ENCODE data around the gene HELQ. TPM values are rescaled to one million over a fixed set of nuclear protein-coding genes. Genes with fewer than 3 reads are reported as not detected.
"Not testable (repeated sequence)": the region's sequence is repeated elsewhere in the genome, so short reads cannot be mapped to it uniquely, and the experiment has no call there.

Gene HELQ
- total RNA-seq, result 10 to 100 TPM; 30.6 to 36.3 (median 34.9) TPM
- total RNA-seq (2013), result 41.8 TPM
- 22.2 to 64.0 (median 42.0) reads per million in 29 experiments for total RNA-seq

- Histone ChIP-seq H3K4me3 (ENCODE audit: control insufficient read depth in 1 of 2, extremely low read depth in 1 of 2, low read length in 1 of 2) (peak within 1 kb of the TSS; percentile 81 to 95), H3K9me3 (no peaks in the 10 kb centered on the region), H3K27ac (ENCODE audit: low read length) (peak within 1 kb of the TSS; percentile 96), H3K27me3 (replicated peaks in 1 of 2; ENCODE audit: control insufficient read depth in 2 of 2, extremely low read depth in 1 of 2, insufficient read depth in 2 of 2, low read length in 1 of 2) (no peaks in the 10 kb centered on the region), H3K36me3 (ENCODE audit: control insufficient read depth in 2 of 2, extremely low read depth in 1 of 2, insufficient read depth in 1 of 2, low read length in 1 of 2) (peaks cover 0 to 46% of the 10 kb centered on the region in 2 donors), H3K4me1 (ENCODE audit: control insufficient read depth in 1 of 2, extremely low read depth in 1 of 2, insufficient read depth in 2 of 2, low read length in 2 of 2) (peaks cover 15 to 17% of the 10 kb centered on the region in 2 experiments)
- peaks cover 48 to 63% (median 62%) of the 10 kb centered on the region in 3 donors for H3K4me1 Mint-ChIP-seq
- H3K36me3 Mint-ChIP-seq, result peaks cover 34% of the 10 kb centered on the region
- DNase-seq (peak; percentile 84 to 99 (median 96)), ATAC-seq (replicated peaks in 1 of 4) (peak; percentile 90 to 93 (median 92))
- peak within 1 kb of the TSS; percentile 100 for H3K27ac Mint-ChIP-seq
- H3K27me3 Mint-ChIP-seq, result no peaks in the 10 kb centered on the region
- WGBS (ENCODE audit: insufficient coverage), result 0% methylated on average over 38 of the region's 58 CpGs
- H3K9me3 Mint-ChIP-seq, result no peaks in the 10 kb centered on the region
- H3K4me3 Mint-ChIP-seq, result peak within 1 kb of the TSS; percentile 98 to 100 (median 100)
- CTCF ChIA-PET, result interaction anchor here (0.6 to 2.6 kb wide), 6 partner anchors 15 to 420 kb away, joined by 3 to 8 read pairs (median 4); partner anchors contain the start of genes ABRAXAS1 (in 1 of the 2) and COPS4 (in 1 of the 2)
- POLR2A ChIA-PET, result interaction anchor here (0.6 to 1.7 kb wide), 6 partner anchors 30 to 559 kb away, joined by 3 to 6 read pairs (median 4); partner anchors contain the start of genes ABRAXAS1 (in 1 of the 2), COPS4 (in 1 of the 2) and HPSE (in 1 of the 2)
These were observed at the start of gene HELQ, which contains the start of gene MRPS18C for GRCh38 chr4:83455281-83456183. TSS of gene HELQ (minus strand) at chr4:83455823. CDS start at chr4:83455693, 130 bp downstream. TSS of gene MRPS18C (plus strand) at chr4:83456058. CDS start at chr4:83456078, 20 bp downstream.

GRCh38 chr4:83504996-83505395 lies 49.4 kb upstream of the HELQ start:
- WGBS (ENCODE audit: insufficient coverage), result no CpG with 5 or more reads among the region's 10 CpGs
- Histone ChIP-seq H3K4me1 (ENCODE audit: control insufficient read depth in 1 of 2, extremely low read depth in 1 of 2, insufficient read depth in 2 of 2, low read length in 2 of 2) (peaks cover 3 to 14% of the 10 kb centered on the region in 2 experiments), H3K4me3 (ENCODE audit: control insufficient read depth in 1 of 2, extremely low read depth in 1 of 2, low read length in 1 of 2) (no peak overlapping the region), H3K36me3 (ENCODE audit: control insufficient read depth in 2 of 2, extremely low read depth in 1 of 2, insufficient read depth in 1 of 2, low read length in 1 of 2) (no peaks in the 10 kb centered on the region), H3K27me3 (replicated peaks in 1 of 2; ENCODE audit: control insufficient read depth in 2 of 2, extremely low read depth in 1 of 2, insufficient read depth in 2 of 2, low read length in 1 of 2) (no peaks in the 10 kb centered on the region), H3K9me3 (no peaks in the 10 kb centered on the region), H3K27ac (ENCODE audit: low read length) (peak overlapping the region; percentile 47)
- ChIA-PET POLR2A (interaction anchor here in 1 of 2 donors (0.7 kb wide), 1 partner anchor 249 kb away, joined by 3 read pairs; no protein-coding TSS in a partner anchor), CTCF (interaction anchor here in 1 of 2 donors (0.6 to 0.7 kb wide), 2 partner anchors 245 to 1042 kb away, joined by 3 to 5 read pairs; no protein-coding TSS in a partner anchor)
- H3K4me3 Mint-ChIP-seq, result peak overlapping the region in 1 of 3 donors; percentile 38
- ATAC-seq (replicated peaks in 1 of 4) (peak in 1 of 4 experiments; percentile 40), DNase-seq (peak in 4 of 35 experiments; percentile 6 to 17 (median 7))
- H3K36me3 Mint-ChIP-seq, result no peaks in the 10 kb centered on the region
- peak overlapping the region; percentile 91 for H3K27ac Mint-ChIP-seq
- H3K9me3 Mint-ChIP-seq, result no peaks in the 10 kb centered on the region
- no peaks in the 10 kb centered on the region for H3K27me3 Mint-ChIP-seq
- peaks cover 13 to 19% (median 17%) of the 10 kb centered on the region in 3 donors for H3K4me1 Mint-ChIP-seq

- POLR2A ChIA-PET, result interaction anchor here in 1 of 2 donors (0.7 kb wide), 1 partner anchor 248 kb away, joined by 3 read pairs; no protein-coding TSS in a partner anchor
- CTCF ChIA-PET, result interaction anchor here in 1 of 2 donors (0.6 kb wide), 1 partner anchor 1042 kb away, joined by 5 read pairs; no protein-coding TSS in a partner anchor
- H3K4me3 Mint-ChIP-seq, result peak overlapping the region in 1 of 3 donors; percentile 38
- WGBS (ENCODE audit: insufficient coverage), result 80% methylated on average over 1 of the region's 4 CpGs
- no peak overlapping the region for H3K4me3 ChIP-seq (ENCODE audit: control insufficient read depth in 1 of 2, extremely low read depth in 1 of 2, low read length in 1 of 2)
- DNase-seq (no peak), ATAC-seq (replicated peaks in 1 of 4) (peak in 3 of 4 experiments; percentile 9 to 28 (median 18))
- peak overlapping the region; percentile 47 for H3K27ac ChIP-seq (ENCODE audit: low read length)
- H3K9me3 Mint-ChIP-seq, result no peaks in the 10 kb centered on the region
- no peaks in the 10 kb centered on the region for H3K36me3 Mint-ChIP-seq
- no peaks in the 10 kb centered on the region for H3K27me3 Mint-ChIP-seq
- no peaks in the 10 kb centered on the region for H3K36me3 ChIP-seq (ENCODE audit: control insufficient read depth in 2 of 2, extremely low read depth in 1 of 2, insufficient read depth in 1 of 2, low read length in 1 of 2)
- H3K4me1 ChIP-seq (ENCODE audit: control insufficient read depth in 1 of 2, extremely low read depth in 1 of 2, insufficient read depth in 2 of 2, low read length in 2 of 2), result peaks cover 3 to 14% of the 10 kb centered on the region in 2 experiments
- no peaks in the 10 kb centered on the region for H3K27me3 ChIP-seq (replicated peaks in 1 of 2; ENCODE audit: control insufficient read depth in 2 of 2, extremely low read depth in 1 of 2, insufficient read depth in 2 of 2, low read length in 1 of 2)
- peaks cover 13 to 19% (median 17%) of the 10 kb centered on the region in 3 donors for H3K4me1 Mint-ChIP-seq
- H3K27ac Mint-ChIP-seq, result peak overlapping the region; percentile 91
- no peaks in the 10 kb centered on the region for H3K9me3 ChIP-seq
These were observed 48.9 kb upstream of the HELQ start for GRCh38 chr4:83504503-83504902.

- H3K9me3 Mint-ChIP-seq, result no peaks in the 10 kb centered on the region
- Histone ChIP-seq H3K4me1 (ENCODE audit: control insufficient read depth in 1 of 2, extremely low read depth in 1 of 2, insufficient read depth in 2 of 2, low read length in 2 of 2) (peaks cover 3 to 14% of the 10 kb centered on the region in 2 experiments), H3K27me3 (replicated peaks in 1 of 2; ENCODE audit: control insufficient read depth in 2 of 2, extremely low read depth in 1 of 2, insufficient read depth in 2 of 2, low read length in 1 of 2) (no peaks in the 10 kb centered on the region), H3K4me3 (ENCODE audit: control insufficient read depth in 1 of 2, extremely low read depth in 1 of 2, low read length in 1 of 2) (no peak overlapping the region), H3K27ac (ENCODE audit: low read length) (peak overlapping the region; percentile 47), H3K9me3 (no peaks in the 10 kb centered on the region), H3K36me3 (ENCODE audit: control insufficient read depth in 2 of 2, extremely low read depth in 1 of 2, insufficient read depth in 1 of 2, low read length in 1 of 2) (no peaks in the 10 kb centered on the region)
- no peaks in the 10 kb centered on the region for H3K36me3 Mint-ChIP-seq
- ATAC-seq (replicated peaks in 1 of 4) (peak; percentile 81 to 95 (median 85)), DNase-seq (peak in 32 of 35 experiments; percentile 11 to 63 (median 36))
- POLR2A ChIA-PET, result interaction anchor here in 1 of 2 donors (0.7 kb wide), 1 partner anchor 28 kb away, joined by 16 read pairs; no protein-coding TSS in a partner anchor
- CTCF ChIA-PET, result interaction anchor here in 1 of 2 donors (0.7 kb wide), 1 partner anchor 23 kb away, joined by 4 read pairs; no protein-coding TSS in a partner anchor
- H3K4me1 Mint-ChIP-seq, result peaks cover 9 to 19% (median 17%) of the 10 kb centered on the region in 3 donors
- peak overlapping the region in 1 of 3 donors; percentile 38 for H3K4me3 Mint-ChIP-seq
- H3K27ac Mint-ChIP-seq, result peak overlapping the region; percentile 91
- no peaks in the 10 kb centered on the region for H3K27me3 Mint-ChIP-seq
These were observed 48.4 kb upstream of the HELQ start for GRCh38 chr4:83503974-83504373.

- POLR2A ChIA-PET, result interaction anchor here in 1 of 2 donors (0.5 kb wide), 1 partner anchor 703 kb away, joined by 7 read pairs; no protein-coding TSS in a partner anchor
- H3K27ac Mint-ChIP-seq, H3K4me3 Mint-ChIP-seq: not testable (repeated sequence)
These were observed 46.0 kb upstream of the HELQ start for GRCh38 chr4:83501671-83502070.

More at GRCh38 chr4:83501671-83502070, 46.0 kb upstream of the HELQ start:
- CTCF ChIA-PET; H3K4me3 ChIP-seq (ENCODE audit: control insufficient read depth in 1 of 2, extremely low read depth in 1 of 2, low read length in 1 of 2); H3K9me3 ChIP-seq; H3K27me3 Mint-ChIP-seq; H3K36me3 Mint-ChIP-seq; H3K27ac ChIP-seq (ENCODE audit: low read length); H3K27me3 ChIP-seq (replicated peaks in 1 of 2; ENCODE audit: control insufficient read depth in 2 of 2, extremely low read depth in 1 of 2, insufficient read depth in 2 of 2, low read length in 1 of 2); H3K36me3 ChIP-seq (ENCODE audit: control insufficient read depth in 2 of 2, extremely low read depth in 1 of 2, insufficient read depth in 1 of 2, low read length in 1 of 2); H3K9me3 Mint-ChIP-seq; DNase-seq; ATAC-seq (replicated peaks in 1 of 4): not testable (repeated sequence)
- H3K4me1 Mint-ChIP-seq, result peaks cover 7 to 21% (median 17%) of the 10 kb centered on the region in 3 donors
- H3K4me1 ChIP-seq (ENCODE audit: control insufficient read depth in 1 of 2, extremely low read depth in 1 of 2, insufficient read depth in 2 of 2, low read length in 2 of 2), result peaks cover 3 to 14% of the 10 kb centered on the region in 2 experiments
- 80% methylated on average over 1 of the region's 3 CpGs for WGBS (ENCODE audit: insufficient coverage)
